GM23338 (cell line): ENCODE results near the gene PRDM5. TPM values are rescaled to one million over a fixed set of nuclear protein-coding genes. Genes with fewer than 3 reads are reported as not detected.

Experiments used
- ATAC-seq: fragments of 200-7000 bp; cut with Tn5 transposase; 3 replicates; pipeline ENCODE4 v1.9.1; 2020
- DNase-seq: peaks from one replicate; pipeline ENCODE4 v3.0.0-alpha.2; 2015; ENCODE audit warnings: low spot score
- H2AFZ ChIP-seq: fragments of 200-600 bp; sonication (generic); 2 replicates; pipeline ENCODE4 v1.8.0; 2016; ENCODE audit warnings: antibody characterized with exemption, mild to moderate bottlenecking, moderate library complexity
- H3F3A ChIP-seq: fragments of 200-600 bp; sonication (generic); replicated peaks from 2 replicates; pipeline ENCODE4 v1.8.0; 2017; ENCODE audit warnings: antibody characterized with exemption, mixed run types, low read depth
- H3K27ac ChIP-seq: fragments of 200-600 bp; sonication (generic); 2 replicates; pipeline ENCODE4 v1.6.1; 2016; ENCODE audit warnings: low read depth
- H3K27me3 ChIP-seq: fragments of 200-600 bp; sonication (generic); 2 replicates; pipeline ENCODE4 v1.8.0; 2016; ENCODE audit warnings: mild to moderate bottlenecking, mixed run types, moderate library complexity; ENCODE audit not compliant: insufficient read depth
- H3K36me3 ChIP-seq: fragments of 200-600 bp; sonication (generic); 2 replicates; pipeline ENCODE4 v1.8.0; 2016; ENCODE audit warnings: mild to moderate bottlenecking; ENCODE audit not compliant: insufficient read depth
- H3K4me1 ChIP-seq: fragments of 200-600 bp; sonication (generic); 2 replicates; pipeline ENCODE4 v1.8.0; 2016; ENCODE audit warnings: mild to moderate bottlenecking, moderate library complexity; ENCODE audit not compliant: insufficient read depth
- H3K4me2 ChIP-seq: fragments of 200-600 bp; sonication (generic); 2 replicates; pipeline ENCODE4 v1.7.1; 2017; ENCODE audit warnings: mixed run types
- H3K4me3 ChIP-seq: fragments of 200-600 bp; sonication (generic); 2 replicates; pipeline ENCODE4 v1.6.1; 2016; ENCODE audit warnings: mixed run types
- H3K79me2 ChIP-seq: fragments of 200-600 bp; sonication (generic); replicated peaks from 2 replicates; pipeline ENCODE4 v1.8.0; 2017; ENCODE audit warnings: mild to moderate bottlenecking; ENCODE audit not compliant: insufficient read depth
- H3K9me2 ChIP-seq: fragments of 200-600 bp; sonication (generic); 2 replicates; pipeline ENCODE4 v1.8.0; 2017; ENCODE audit not compliant: insufficient read depth
- H4K20me1 ChIP-seq: fragments of 200-600 bp; sonication (generic); replicated peaks from 2 replicates; pipeline ENCODE4 v1.8.0; 2017; ENCODE audit warnings: mild to moderate bottlenecking; ENCODE audit not compliant: insufficient read depth
- H3K27ac Mint-ChIP-seq: 2 replicates; pipeline ENCODE4 v1.8.0; 2020; ENCODE audit warnings: inconsistent platforms, mild to moderate bottlenecking, moderate library complexity, mixed read lengths
- H3K27me3 Mint-ChIP-seq: 3 replicates; pipeline ENCODE4 v1.8.0; 2022; ENCODE audit warnings: low read depth, mild to moderate bottlenecking, moderate library complexity, mixed read lengths, inconsistent platforms; ENCODE audit not compliant: insufficient read depth, poor library complexity
- H3K36me3 Mint-ChIP-seq: 3 replicates; pipeline ENCODE4 v1.8.0; 2021; ENCODE audit warnings: low read depth, mild to moderate bottlenecking, inconsistent platforms, moderate library complexity, mixed read lengths
- H3K4me1 Mint-ChIP-seq: 3 replicates; pipeline ENCODE4 v1.8.0; 2020; ENCODE audit warnings: mild to moderate bottlenecking, inconsistent platforms, mixed read lengths
- H3K4me3 Mint-ChIP-seq: 3 replicates; pipeline ENCODE4 v1.8.0; 2021; ENCODE audit warnings: moderate library complexity, mild to moderate bottlenecking, inconsistent platforms, mixed read lengths
- H3K9me3 Mint-ChIP-seq: 3 replicates; pipeline ENCODE4 v1.8.0; 2020; ENCODE audit warnings: moderate library complexity, mild to moderate bottlenecking, inconsistent platforms, mixed read lengths
- CREB1 ChIP-seq: fragments of 250-450 bp; sonication (Bioruptor Pico); IDR thresholded peaks from 2 replicates; pipeline ENCODE4 v1.5.0; 2020; ENCODE audit warnings: low read depth, mild to moderate bottlenecking, moderate library complexity
- EZH2 ChIP-seq: fragments of 200-600 bp; sonication (generic); IDR thresholded peaks from one replicate; pipeline ENCODE4 v1.8.0; 2017; ENCODE audit warnings: antibody characterized with exemption, mild to moderate bottlenecking, low read depth; ENCODE audit not compliant: unreplicated experiment
- EZH2phosphoT487 ChIP-seq: fragments of 200-600 bp; sonication (generic); IDR thresholded peaks from one replicate; pipeline ENCODE4 v1.8.1; 2018; ENCODE audit warnings: antibody characterized with exemption; ENCODE audit not compliant: unreplicated experiment
- JUNB ChIP-seq: IDR thresholded peaks from one replicate; pipeline ENCODE4 v1.6.1; 2016; ENCODE audit warnings: antibody characterized with exemption; ENCODE audit not compliant: unreplicated experiment
- NANOG ChIP-seq: IDR thresholded peaks from 2 replicates; pipeline ENCODE4 v1.6.1; 2016; ENCODE audit warnings: antibody characterized with exemption, borderline replicate concordance
- POLR2AphosphoS5 ChIP-seq: IDR thresholded peaks from 2 replicates; pipeline ENCODE4 v1.6.1; 2016; ENCODE audit warnings: antibody characterized with exemption, low read depth
- REST ChIP-seq: IDR thresholded peaks from one replicate; pipeline ENCODE4 v1.6.1; 2018; ENCODE audit warnings: antibody characterized with exemption; ENCODE audit not compliant: unreplicated experiment
- STAT1 ChIP-seq: IDR thresholded peaks from one replicate; pipeline ENCODE4 v1.6.1; 2016; ENCODE audit warnings: antibody characterized with exemption; ENCODE audit not compliant: unreplicated experiment
- ZNF114 ChIP-seq: fragments of 250-450 bp; sonication (Bioruptor Pico); IDR thresholded peaks from 2 replicates; pipeline ENCODE4 v1.5.0; 2020; ENCODE audit warnings: mild to moderate bottlenecking, moderate library complexity
- ZNF331 ChIP-seq: fragments of 250-450 bp; sonication (Bioruptor Pico); IDR thresholded peaks from 2 replicates; pipeline ENCODE4 v1.5.0; 2020; ENCODE audit warnings: low read depth, mild to moderate bottlenecking, moderate library complexity
- polyA plus RNA-seq: library from polyadenylated mRNA; unstranded; fragments of >200 nt; fragmentation: Nextera tagmentation; extraction: Ambion mirVana; gene quantifications from 2 replicates; pipeline ENCODE4 v1.2.1, GENCODE V29; 2016
- total RNA-seq: library from RNA; depleted of rRNA; stranded (reverse); fragments of >200 nt; shearing (Covaris generic); gene quantifications from 2 replicates; pipeline ENCODE4 v1.2.3, GENCODE V29; 2014
- TF ChIP-seq, protein P1 (sequence below), 2 experiments: fragments of 200-600 bp in 1 of 2; sonication (generic) in 1 of 2; conservative IDR thresholded peaks; 2 replicates each; pipeline versions ENCODE4 v1.5.1 to v1.6.1; 2016 to 2017; ENCODE audit warnings: antibody characterized with exemption in 2 of 2, low read depth in 2 of 2, mild to moderate bottlenecking in 2 of 2, moderate library complexity in 1 of 2
- TF ChIP-seq, protein P2 (sequence below): IDR thresholded peaks from 2 replicates; pipeline ENCODE4 v1.6.1; 2016; ENCODE audit warnings: antibody characterized with exemption
- TF ChIP-seq, protein P3 (sequence below): fragments of 250-450 bp; sonication (Bioruptor Pico); IDR thresholded peaks from 2 replicates; pipeline ENCODE4 v1.5.0; 2020; ENCODE audit warnings: mild to moderate bottlenecking, moderate library complexity

PRDM5 gene
- total and polyA plus RNA-seq, 2 experiments from 2014 or later: 11.2 to 40.4 TPM

- Mint-ChIP-seq H3K36me3 (no peaks in the 10 kb centered on the region), H3K4me3 (no peak overlapping the region), H3K9me3 (no peaks in the 10 kb centered on the region), H3K27me3 (no peaks in the 10 kb centered on the region), H3K27ac (no peak overlapping the region), H3K4me1 (peaks cover 18% of the 10 kb centered on the region)
- peaks cover 9% of the 10 kb centered on the region for H3K4me1 ChIP-seq
- H4K20me1 ChIP-seq: no peaks in the 10 kb centered on the region
- no peak overlapping the region for H2AFZ ChIP-seq
- TF ChIP-seq, protein P1, sequence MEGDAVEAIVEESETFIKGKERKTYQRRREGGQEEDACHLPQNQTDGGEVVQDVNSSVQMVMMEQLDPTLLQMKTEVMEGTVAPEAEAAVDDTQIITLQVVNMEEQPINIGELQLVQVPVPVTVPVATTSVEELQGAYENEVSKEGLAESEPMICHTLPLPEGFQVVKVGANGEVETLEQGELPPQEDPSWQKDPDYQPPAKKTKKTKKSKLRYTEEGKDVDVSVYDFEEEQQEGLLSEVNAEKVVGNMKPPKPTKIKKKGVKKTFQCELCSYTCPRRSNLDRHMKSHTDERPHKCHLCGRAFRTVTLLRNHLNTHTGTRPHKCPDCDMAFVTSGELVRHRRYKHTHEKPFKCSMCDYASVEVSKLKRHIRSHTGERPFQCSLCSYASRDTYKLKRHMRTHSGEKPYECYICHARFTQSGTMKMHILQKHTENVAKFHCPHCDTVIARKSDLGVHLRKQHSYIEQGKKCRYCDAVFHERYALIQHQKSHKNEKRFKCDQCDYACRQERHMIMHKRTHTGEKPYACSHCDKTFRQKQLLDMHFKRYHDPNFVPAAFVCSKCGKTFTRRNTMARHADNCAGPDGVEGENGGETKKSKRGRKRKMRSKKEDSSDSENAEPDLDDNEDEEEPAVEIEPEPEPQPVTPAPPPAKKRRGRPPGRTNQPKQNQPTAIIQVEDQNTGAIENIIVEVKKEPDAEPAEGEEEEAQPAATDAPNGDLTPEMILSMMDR (conservative IDR thresholded peaks at IDR 0.05; ENCODE audit: low read depth in 2 of 2): no peak
- TF ChIP-seq ZNF331 (CRISPR knock-in tag) (no peak), STAT1 (no peak), NANOG (no peak), EZH2 (no peak), CREB1 (CRISPR knock-in tag) (no peak), EZH2phosphoT487 (no peak), ZNF114 (CRISPR knock-in tag) (no peak), JUNB (no peak), POLR2AphosphoS5 (no peak), REST (no peak)
- TF ChIP-seq, protein P2, sequence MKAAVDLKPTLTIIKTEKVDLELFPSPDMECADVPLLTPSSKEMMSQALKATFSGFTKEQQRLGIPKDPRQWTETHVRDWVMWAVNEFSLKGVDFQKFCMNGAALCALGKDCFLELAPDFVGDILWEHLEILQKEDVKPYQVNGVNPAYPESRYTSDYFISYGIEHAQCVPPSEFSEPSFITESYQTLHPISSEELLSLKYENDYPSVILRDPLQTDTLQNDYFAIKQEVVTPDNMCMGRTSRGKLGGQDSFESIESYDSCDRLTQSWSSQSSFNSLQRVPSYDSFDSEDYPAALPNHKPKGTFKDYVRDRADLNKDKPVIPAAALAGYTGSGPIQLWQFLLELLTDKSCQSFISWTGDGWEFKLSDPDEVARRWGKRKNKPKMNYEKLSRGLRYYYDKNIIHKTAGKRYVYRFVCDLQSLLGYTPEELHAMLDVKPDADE: no peak
- TF ChIP-seq, protein P3, sequence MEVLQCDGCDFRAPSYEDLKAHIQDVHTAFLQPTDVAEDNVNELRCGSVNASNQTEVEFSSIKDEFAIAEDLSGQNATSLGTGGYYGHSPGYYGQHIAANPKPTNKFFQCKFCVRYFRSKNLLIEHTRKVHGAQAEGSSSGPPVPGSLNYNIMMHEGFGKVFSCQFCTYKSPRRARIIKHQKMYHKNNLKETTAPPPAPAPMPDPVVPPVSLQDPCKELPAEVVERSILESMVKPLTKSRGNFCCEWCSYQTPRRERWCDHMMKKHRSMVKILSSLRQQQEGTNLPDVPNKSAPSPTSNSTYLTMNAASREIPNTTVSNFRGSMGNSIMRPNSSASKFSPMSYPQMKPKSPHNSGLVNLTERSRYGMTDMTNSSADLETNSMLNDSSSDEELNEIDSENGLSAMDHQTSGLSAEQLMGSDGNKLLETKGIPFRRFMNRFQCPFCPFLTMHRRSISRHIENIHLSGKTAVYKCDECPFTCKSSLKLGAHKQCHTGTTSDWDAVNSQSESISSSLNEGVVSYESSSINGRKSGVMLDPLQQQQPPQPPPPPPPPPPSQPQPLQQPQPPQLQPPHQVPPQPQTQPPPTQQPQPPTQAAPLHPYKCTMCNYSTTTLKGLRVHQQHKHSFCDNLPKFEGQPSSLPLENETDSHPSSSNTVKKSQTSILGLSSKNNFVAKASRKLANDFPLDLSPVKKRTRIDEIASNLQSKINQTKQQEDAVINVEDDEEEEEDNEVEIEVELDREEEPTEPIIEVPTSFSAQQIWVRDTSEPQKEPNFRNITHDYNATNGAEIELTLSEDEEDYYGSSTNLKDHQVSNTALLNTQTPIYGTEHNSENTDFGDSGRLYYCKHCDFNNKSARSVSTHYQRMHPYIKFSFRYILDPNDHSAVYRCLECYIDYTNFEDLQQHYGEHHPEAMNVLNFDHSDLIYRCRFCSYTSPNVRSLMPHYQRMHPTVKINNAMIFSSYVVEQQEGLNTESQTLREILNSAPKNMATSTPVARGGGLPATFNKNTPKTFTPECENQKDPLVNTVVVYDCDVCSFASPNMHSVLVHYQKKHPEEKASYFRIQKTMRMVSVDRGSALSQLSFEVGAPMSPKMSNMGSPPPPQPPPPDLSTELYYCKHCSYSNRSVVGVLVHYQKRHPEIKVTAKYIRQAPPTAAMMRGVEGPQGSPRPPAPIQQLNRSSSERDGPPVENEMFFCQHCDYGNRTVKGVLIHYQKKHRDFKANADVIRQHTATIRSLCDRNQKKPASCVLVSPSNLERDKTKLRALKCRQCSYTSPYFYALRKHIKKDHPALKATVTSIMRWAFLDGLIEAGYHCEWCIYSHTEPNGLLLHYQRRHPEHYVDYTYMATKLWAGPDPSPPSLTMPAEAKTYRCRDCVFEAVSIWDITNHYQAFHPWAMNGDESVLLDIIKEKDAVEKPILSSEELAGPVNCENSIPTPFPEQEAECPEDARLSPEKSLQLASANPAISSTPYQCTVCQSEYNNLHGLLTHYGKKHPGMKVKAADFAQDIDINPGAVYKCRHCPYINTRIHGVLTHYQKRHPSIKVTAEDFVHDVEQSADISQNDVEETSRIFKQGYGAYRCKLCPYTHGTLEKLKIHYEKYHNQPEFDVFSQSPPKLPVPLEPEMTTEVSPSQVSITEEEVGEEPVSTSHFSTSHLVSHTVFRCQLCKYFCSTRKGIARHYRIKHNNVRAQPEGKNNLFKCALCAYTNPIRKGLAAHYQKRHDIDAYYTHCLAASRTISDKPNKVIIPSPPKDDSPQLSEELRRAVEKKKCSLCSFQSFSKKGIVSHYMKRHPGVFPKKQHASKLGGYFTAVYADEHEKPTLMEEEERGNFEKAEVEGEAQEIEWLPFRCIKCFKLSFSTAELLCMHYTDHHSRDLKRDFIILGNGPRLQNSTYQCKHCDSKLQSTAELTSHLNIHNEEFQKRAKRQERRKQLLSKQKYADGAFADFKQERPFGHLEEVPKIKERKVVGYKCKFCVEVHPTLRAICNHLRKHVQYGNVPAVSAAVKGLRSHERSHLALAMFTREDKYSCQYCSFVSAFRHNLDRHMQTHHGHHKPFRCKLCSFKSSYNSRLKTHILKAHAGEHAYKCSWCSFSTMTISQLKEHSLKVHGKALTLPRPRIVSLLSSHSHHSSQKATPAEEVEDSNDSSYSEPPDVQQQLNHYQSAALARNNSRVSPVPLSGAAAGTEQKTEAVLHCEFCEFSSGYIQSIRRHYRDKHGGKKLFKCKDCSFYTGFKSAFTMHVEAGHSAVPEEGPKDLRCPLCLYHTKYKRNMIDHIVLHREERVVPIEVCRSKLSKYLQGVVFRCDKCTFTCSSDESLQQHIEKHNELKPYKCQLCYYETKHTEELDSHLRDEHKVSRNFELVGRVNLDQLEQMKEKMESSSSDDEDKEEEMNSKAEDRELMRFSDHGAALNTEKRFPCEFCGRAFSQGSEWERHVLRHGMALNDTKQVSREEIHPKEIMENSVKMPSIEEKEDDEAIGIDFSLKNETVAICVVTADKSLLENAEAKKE: no peak
- no peaks in the 10 kb centered on the region for H3F3A ChIP-seq
- no peak overlapping the region for H3K4me2 ChIP-seq
- DNase-seq (no peak), ATAC-seq (no peak)
- no peak overlapping the region for H3K27ac ChIP-seq
- no peaks in the 10 kb centered on the region for H3K27me3 ChIP-seq
- no peak overlapping the region for H3K4me3 ChIP-seq
- H3K79me2 ChIP-seq: peaks cover 4% of the 10 kb centered on the region; the same call in 1 of the 2 replicates
- no peaks in the 10 kb centered on the region for H3K36me3 ChIP-seq
- H3K9me2 ChIP-seq: no peaks in the 10 kb centered on the region
Observed at GRCh38 chr4:120821029-120821428, 101.5 kb downstream of the PRDM5 start.
